Activated naive CD4-positive, alpha-beta T cell treated with anti-CD3 and anti-CD28 coated beads for 36 hours (primary cell): ENCODE results near the gene DHX30. TPM values are rescaled to one million over a fixed set of nuclear protein-coding genes. Genes with fewer than 3 reads are reported as not detected.

Experiments used
- CTCF ChIA-PET: fragments of 350-600 bp; sonication (Branson Sonifier 250); formaldehyde crosslinking; loops from one replicate; lab custom pipeline; 2021; ENCODE audit warnings: antibody characterized with exemption; lab: Charles Lee
- DNase-seq: peaks from one replicate; pipeline ENCODE4 v3.0.0-alpha.2; 2020
- H3K27ac Mint-ChIP-seq: one replicate; pipeline ENCODE4 v1.8.0; 2021; ENCODE audit warnings: mild to moderate bottlenecking, mixed read lengths
- H3K27me3 Mint-ChIP-seq: one replicate; pipeline ENCODE4 v1.8.0; 2021; ENCODE audit warnings: low read depth, mixed read lengths
- H3K36me3 Mint-ChIP-seq: one replicate; pipeline ENCODE4 v1.8.0; 2021; ENCODE audit warnings: low read depth, mixed read lengths
- H3K4me1 Mint-ChIP-seq: one replicate; pipeline ENCODE4 v1.8.0; 2021; ENCODE audit warnings: low read depth, mixed read lengths
- H3K4me3 Mint-ChIP-seq: one replicate; pipeline ENCODE4 v1.8.0; 2021; ENCODE audit warnings: mild to moderate bottlenecking, moderate library complexity, mixed read lengths
- H3K9me3 Mint-ChIP-seq: one replicate; pipeline ENCODE4 v1.8.0; 2021; ENCODE audit warnings: mixed read lengths
- intact Hi-C: fragments of 100-400 bp; cut with micrococcal nuclease; formaldehyde crosslinking; loops from one replicate; pipeline ENCODE4 v1.15.1; 2023
- microRNA-seq: library from miRNA; unstranded; fragments of <30 nt; microRNA quantifications from one replicate; pipeline ENCODE4 v1.2.0, GENCODE V29; 2022; ENCODE audit warnings: borderline microRNAs expressed, borderline replicate concordance
- total RNA-seq, 2 experiments: library from RNA; stranded (reverse); gene quantifications; one replicate each; pipeline ENCODE4 v1.2.3, GENCODE V29; 2021

DHX30 gene
- total RNA-seq, 2 experiments from 2014 or later = 65.6 to 69.9 TPM

DNA sequence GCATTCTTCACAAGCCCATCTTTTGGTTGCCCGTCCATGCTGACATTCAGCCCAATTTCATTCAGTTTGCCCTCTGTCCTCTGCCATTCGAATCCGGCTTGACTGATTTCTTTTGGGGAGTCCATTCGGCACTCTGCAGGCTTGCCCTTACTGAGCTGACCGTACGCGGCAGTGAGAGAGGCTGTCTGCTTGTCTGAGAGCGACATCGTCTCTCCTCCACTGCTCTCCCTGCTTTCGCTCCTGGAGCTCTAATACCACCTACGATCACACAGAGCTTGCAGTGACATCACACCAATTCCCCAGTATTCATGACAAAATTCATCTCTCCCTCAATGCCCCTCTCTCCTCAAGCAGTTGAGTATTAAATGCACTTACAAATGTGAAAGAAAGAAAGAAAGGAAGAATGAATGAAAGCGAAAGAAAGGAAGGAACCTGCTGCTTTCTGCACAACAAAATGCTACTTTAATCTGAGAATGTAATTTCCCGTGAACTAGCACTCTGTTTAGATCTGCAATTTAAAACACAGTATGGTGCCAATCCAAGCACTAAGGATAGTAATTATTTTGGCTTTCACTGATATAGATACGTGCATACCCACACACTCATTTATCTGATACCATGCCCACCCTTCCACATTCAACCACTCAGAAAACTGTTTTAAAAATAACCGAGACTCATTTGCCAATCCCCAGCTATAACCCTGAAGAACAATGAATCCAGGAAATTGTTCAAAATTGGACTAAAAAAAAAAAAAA lies 89.5 kb downstream of the DHX30 start:
- H3K9me3 Mint-ChIP-seq = no peaks in the 10 kb centered on the region
- H3K36me3 Mint-ChIP-seq = peaks cover 8% of the 10 kb centered on the region
- CTCF ChIA-PET = interaction anchor here (2.2 kb wide), 1 partner anchor 11 kb away, joined by 8 read pairs; no protein-coding TSS in a partner anchor
- H3K4me1 Mint-ChIP-seq = no peaks in the 10 kb centered on the region
- no peak for DNase-seq
- no peak overlapping the region for H3K4me3 Mint-ChIP-seq
- H3K27ac Mint-ChIP-seq = no peak overlapping the region
- no peaks in the 10 kb centered on the region for H3K27me3 Mint-ChIP-seq
- intact Hi-C loops = loop anchor here (10.0 kb wide), 1 partner anchor 72 kb away; no protein-coding TSS in a partner anchor

DNA sequence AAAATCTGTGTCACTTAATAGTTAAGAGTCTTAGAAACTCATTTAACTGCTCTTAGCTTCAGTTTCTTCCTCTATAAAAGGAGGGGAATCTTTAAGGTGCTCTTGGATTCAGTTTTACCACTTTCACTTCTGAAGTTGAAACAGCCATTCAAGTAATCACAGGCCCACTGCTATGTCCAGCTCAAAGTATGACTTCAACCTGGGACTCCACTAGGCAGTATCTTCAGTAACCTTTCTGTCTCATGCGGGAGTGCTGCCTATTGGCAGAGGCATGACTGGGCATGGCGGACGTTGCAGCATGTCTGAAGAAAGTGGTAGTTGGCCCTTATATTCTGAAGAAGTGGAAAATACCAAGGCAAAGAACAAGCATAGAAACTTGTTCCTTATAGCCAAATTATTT lies 92.3 kb downstream of the DHX30 start:
- intact Hi-C loops = loop anchor here (10.0 kb wide), 1 partner anchor 70 kb away; no protein-coding TSS in a partner anchor
- Mint-ChIP-seq H3K27me3 (no peaks in the 10 kb centered on the region), H3K4me1 (peaks cover 10% of the 10 kb centered on the region), H3K27ac (no peak overlapping the region), H3K9me3 (no peaks in the 10 kb centered on the region), H3K4me3 (no peak overlapping the region), H3K36me3 (peaks cover 4% of the 10 kb centered on the region)
- CTCF ChIA-PET = interaction anchor here (0.6 kb wide), 1 partner anchor 78 kb away, joined by 3 read pairs; no protein-coding TSS in a partner anchor
- no peak for DNase-seq

DNA sequence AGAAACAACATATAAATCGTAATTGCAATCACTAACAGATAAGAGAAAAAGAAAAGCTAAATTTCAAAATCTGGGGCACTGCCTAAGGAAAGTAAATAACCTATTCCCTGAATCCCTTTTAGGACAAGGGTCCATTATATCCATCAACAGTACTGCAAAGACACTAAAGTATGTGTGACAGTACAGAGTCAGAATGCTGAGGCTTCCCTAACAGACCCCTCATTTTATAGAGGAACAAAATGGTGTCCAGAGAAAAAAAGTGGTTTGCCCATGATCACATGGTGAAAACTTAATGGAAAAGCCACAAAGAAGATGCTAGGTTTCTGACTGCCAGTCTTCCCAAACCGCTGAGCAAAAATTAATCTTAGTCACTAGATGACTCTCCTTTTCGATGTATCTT lies 93.8 kb downstream of the DHX30 start:
- CTCF ChIA-PET = no interaction called here
- DNase-seq = no peak
- Mint-ChIP-seq H3K36me3 (peaks cover 4% of the 10 kb centered on the region), H3K9me3 (no peaks in the 10 kb centered on the region), H3K4me3 (no peak overlapping the region), H3K27ac (no peak overlapping the region), H3K4me1 (peaks cover 10% of the 10 kb centered on the region), H3K27me3 (no peaks in the 10 kb centered on the region)
- intact Hi-C loops = loop anchor here (10.0 kb wide), 1 partner anchor 68 kb away; no protein-coding TSS in a partner anchor

DNA sequence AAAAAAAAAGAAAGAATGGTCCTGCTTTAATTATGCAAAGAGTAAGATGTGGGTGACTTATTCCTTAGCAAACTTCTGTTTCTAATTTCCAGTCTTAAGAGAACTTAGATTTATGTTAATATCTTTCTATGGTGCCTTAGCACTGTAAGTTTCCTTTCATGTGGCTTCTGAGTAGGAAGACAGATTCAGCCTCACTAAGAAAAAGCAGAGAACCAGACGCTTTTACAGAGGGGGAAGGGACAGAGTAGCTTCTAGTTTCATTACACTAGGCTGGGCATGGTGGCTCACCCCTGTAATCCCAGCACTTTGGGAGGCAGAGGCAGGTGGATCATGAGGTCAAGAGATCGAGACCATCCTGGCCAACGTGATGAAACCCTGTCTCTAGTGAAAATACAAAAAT lies 95.0 kb downstream of the DHX30 start:
- CTCF ChIA-PET = no interaction called here
- Mint-ChIP-seq H3K27me3 (no peaks in the 10 kb centered on the region), H3K36me3 (peaks cover 1% of the 10 kb centered on the region), H3K4me3 (no peak overlapping the region), H3K27ac (no peak overlapping the region), H3K9me3 (no peaks in the 10 kb centered on the region), H3K4me1 (peaks cover 10% of the 10 kb centered on the region)
- intact Hi-C loops = loop anchor here (10.0 kb wide), 1 partner anchor 67 kb away; no protein-coding TSS in a partner anchor
- DNase-seq = no peak

DNA sequence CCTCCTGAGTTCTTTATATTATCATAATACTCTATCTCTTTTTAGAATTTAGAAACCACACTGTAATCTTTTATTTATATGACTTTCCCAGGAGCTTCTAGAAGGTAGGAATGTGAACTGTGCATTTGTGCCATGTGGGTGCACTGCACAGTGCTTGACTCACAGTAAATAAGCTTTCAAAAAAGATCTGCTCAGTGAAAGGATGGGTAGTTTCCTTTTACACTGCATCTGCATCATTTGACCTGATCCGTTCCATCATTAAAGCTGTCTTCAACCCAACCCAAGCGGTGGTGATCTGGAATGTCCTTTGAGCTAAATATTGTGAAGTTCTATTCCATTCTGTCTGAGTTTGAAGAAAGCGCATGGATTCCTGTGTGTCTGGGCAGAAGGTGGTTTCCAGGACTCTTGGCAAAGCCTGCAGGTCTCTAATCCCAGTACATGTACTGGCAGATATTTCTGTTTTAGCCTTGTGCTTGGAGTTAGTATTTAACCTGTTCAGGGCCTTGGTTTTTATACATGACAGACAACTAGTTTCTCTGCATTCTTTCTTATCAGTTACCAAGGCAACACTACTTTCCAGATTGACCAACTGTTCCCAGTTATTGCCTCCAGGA lies 96.7 kb downstream of the DHX30 start:
- H3K4me1 Mint-ChIP-seq = peaks cover 10% of the 10 kb centered on the region

More for the DNA sequence above, 96.7 kb downstream of the DHX30 start:
- intact Hi-C loops = loop anchor here (10.0 kb wide), 1 partner anchor 65 kb away; no protein-coding TSS in a partner anchor
- peaks cover 1% of the 10 kb centered on the region for H3K36me3 Mint-ChIP-seq
- CTCF ChIA-PET = no interaction called here
- no peaks in the 10 kb centered on the region for H3K9me3 Mint-ChIP-seq
- no peaks in the 10 kb centered on the region for H3K27me3 Mint-ChIP-seq
- no peak overlapping the region for H3K4me3 Mint-ChIP-seq
- DNase-seq = no peak
- no peak overlapping the region for H3K27ac Mint-ChIP-seq

Small RNA genes lying within 50 kb of the gene (microRNA-seq; reads per million reads assigned to microRNA genes)
- 81.7 reads per million, percentile 54 among the genes with 10 or more reads in this experiment for gene MIR1226

Other genes starting within 250 kb of the DHX30 start
- gene CSPG5, start 224.3 kb upstream of the DHX30 start, total RNA-seq = under 1 TPM; 0.17 to 0.19 TPM
- gene SMARCC1, start 21.2 kb upstream of the DHX30 start, total RNA-seq = 10 to 100 TPM; 82.5 to 84.5 TPM
- gene MAP4, start 213.3 kb downstream of the DHX30 start, total RNA-seq = 10 to 100 TPM; 75.9 to 78.2 TPM